ENCODE data around the gene ELANE. TPM values are rescaled to one million over a fixed set of nuclear protein-coding genes. Genes with fewer than 3 reads are reported as not detected.

Gene ELANE
- total RNA-seq, 1 experiment from 2014 or later, result not detected

DNA sequence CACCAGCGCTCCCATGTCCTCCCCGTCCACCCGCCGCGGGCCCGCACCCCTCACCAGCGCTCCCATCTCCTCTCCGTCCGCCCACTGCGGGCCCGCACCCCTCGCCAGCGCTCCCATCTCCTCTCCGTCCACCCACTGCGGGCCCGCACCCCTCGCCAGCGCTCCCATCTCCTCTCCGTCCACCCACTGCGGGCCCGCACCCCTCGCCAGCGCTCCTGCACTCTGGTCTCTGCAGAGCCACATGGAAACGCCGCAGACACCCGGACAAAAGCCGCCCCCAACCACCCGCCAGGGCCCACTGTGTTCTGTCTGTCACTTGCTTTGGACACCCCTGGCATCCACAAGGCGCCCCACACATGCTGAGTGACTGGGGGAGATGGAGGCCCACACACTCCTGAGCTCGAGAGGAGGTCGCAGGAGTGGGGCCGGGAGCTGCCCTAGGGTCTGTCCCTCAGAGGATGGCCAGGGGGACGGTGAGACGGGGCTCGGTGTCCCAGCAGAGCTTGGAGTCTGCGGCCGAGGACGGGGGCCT is 14.7 kb downstream of the ELANE start:
- no TSS peak for BruUV-seq (replicated peaks)
- DNase-seq, result no peak
- POLR2A ChIA-PET, result no interaction called here

DNA sequence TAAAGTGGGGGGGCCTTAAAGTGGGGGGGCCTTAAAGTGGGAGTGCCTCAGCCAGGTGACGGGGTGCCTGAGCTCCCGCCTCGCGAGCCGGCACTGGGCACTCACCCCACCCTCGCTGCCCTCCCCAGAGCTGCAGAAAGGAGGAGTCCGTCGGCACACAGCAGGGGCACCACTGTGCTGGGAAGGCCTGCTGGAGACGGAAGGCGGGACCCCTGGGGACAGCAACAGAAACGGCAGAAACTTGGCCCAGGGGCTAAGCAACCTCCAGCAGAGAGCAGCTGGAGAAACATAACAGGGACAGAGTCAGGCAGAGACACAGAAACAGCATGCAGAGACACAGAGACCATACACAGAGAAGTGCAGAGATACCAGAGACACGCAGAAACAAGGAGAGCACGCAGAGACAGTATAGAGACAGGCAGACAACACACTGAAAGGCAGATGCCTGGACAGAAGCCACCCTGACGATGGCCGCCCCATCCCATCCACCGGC is 15.2 kb downstream of the ELANE start:
- H3K4me1 ChIP-seq, result no peaks in the 10 kb centered on the region; the same call in 1 of the 2 replicates
- TF ChIP-seq, protein P1, sequence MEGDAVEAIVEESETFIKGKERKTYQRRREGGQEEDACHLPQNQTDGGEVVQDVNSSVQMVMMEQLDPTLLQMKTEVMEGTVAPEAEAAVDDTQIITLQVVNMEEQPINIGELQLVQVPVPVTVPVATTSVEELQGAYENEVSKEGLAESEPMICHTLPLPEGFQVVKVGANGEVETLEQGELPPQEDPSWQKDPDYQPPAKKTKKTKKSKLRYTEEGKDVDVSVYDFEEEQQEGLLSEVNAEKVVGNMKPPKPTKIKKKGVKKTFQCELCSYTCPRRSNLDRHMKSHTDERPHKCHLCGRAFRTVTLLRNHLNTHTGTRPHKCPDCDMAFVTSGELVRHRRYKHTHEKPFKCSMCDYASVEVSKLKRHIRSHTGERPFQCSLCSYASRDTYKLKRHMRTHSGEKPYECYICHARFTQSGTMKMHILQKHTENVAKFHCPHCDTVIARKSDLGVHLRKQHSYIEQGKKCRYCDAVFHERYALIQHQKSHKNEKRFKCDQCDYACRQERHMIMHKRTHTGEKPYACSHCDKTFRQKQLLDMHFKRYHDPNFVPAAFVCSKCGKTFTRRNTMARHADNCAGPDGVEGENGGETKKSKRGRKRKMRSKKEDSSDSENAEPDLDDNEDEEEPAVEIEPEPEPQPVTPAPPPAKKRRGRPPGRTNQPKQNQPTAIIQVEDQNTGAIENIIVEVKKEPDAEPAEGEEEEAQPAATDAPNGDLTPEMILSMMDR (IDR thresholded peaks at IDR 0.05; ENCODE audit: insufficient read depth in 1 of 2, low read depth in 1 of 2, low read length in 1 of 2, severe bottlenecking in 1 of 2, unreplicated experiment in 1 of 2), result no peak
- H3K36me3 ChIP-seq (ENCODE audit: control insufficient read depth, insufficient read depth, low read length), result peaks cover 6% of the 10 kb centered on the region
- ChIA-PET CTCF (no interaction called here), POLR2A (no interaction called here)
- no peaks in the 10 kb centered on the region for H3K27me3 ChIP-seq (replicated peaks; ENCODE audit: control insufficient read depth, insufficient read depth, low read length)
- Mint-ChIP-seq H3K27ac (ENCODE audit: unreplicated experiment) (peak overlapping the region; percentile 57), H3K36me3 (ENCODE audit: insufficient read depth, unreplicated experiment) (peaks cover 84% of the 10 kb centered on the region), H3K27me3 (ENCODE audit: insufficient read depth, unreplicated experiment) (no peaks in the 10 kb centered on the region), H3K4me3 (ENCODE audit: unreplicated experiment) (no peak overlapping the region), H3K4me1 (ENCODE audit: low read depth, unreplicated experiment) (no peaks in the 10 kb centered on the region), H3K9me3 (ENCODE audit: unreplicated experiment) (no peaks in the 10 kb centered on the region)
- H3K9me3 ChIP-seq, result no peaks in the 10 kb centered on the region
- no TSS peak for BruUV-seq (replicated peaks)
- DNase-seq, result no peak
- no peak overlapping the region for H3K4me3 ChIP-seq (ENCODE audit: low read depth, low read length)
- intact Hi-C loops (cut with micrococcal nuclease; ENCODE audit: unreplicated experiment), result loop anchor here (10.0 kb wide), 1 partner anchor 93 kb away; no protein-coding TSS in a partner anchor

More for the DNA sequence above, 14.7 kb downstream of the ELANE start:
- CTCF ChIA-PET, result no interaction called here
- Histone ChIP-seq H3K4me3 (ENCODE audit: low read depth, low read length) (no peak overlapping the region), H3K9me3 (no peaks in the 10 kb centered on the region), H3K27me3 (replicated peaks; ENCODE audit: control insufficient read depth, insufficient read depth, low read length) (no peaks in the 10 kb centered on the region), H3K4me1 (no peaks in the 10 kb centered on the region; the same call in 1 of the 2 replicates), H3K36me3 (ENCODE audit: control insufficient read depth, insufficient read depth, low read length) (peaks cover 6% of the 10 kb centered on the region)
- TF ChIP-seq, protein P1 (IDR thresholded peaks at IDR 0.05; ENCODE audit: insufficient read depth in 1 of 2, low read depth in 1 of 2, low read length in 1 of 2, severe bottlenecking in 1 of 2, unreplicated experiment in 1 of 2), result no peak
- Mint-ChIP-seq H3K9me3 (ENCODE audit: unreplicated experiment) (no peaks in the 10 kb centered on the region), H3K4me1 (ENCODE audit: low read depth, unreplicated experiment) (no peaks in the 10 kb centered on the region), H3K27me3 (ENCODE audit: insufficient read depth, unreplicated experiment) (no peaks in the 10 kb centered on the region), H3K36me3 (ENCODE audit: insufficient read depth, unreplicated experiment) (peaks cover 84% of the 10 kb centered on the region), H3K27ac (ENCODE audit: unreplicated experiment) (peak overlapping the region; percentile 57), H3K4me3 (ENCODE audit: unreplicated experiment) (no peak overlapping the region)
- intact Hi-C loops (cut with micrococcal nuclease; ENCODE audit: unreplicated experiment), result loop anchor here (10.0 kb wide), 1 partner anchor 92 kb away; no protein-coding TSS in a partner anchor

- no peaks in the 10 kb centered on the region for H3K9me3 Mint-ChIP-seq (ENCODE audit: unreplicated experiment)
- no peaks in the 10 kb centered on the region for H3K27me3 Mint-ChIP-seq (ENCODE audit: insufficient read depth, unreplicated experiment)
- H3K4me3 ChIP-seq (ENCODE audit: low read depth, low read length), result no peak overlapping the region
- ChIA-PET POLR2A (no interaction called here), CTCF (no interaction called here)
- H3K4me1 Mint-ChIP-seq (ENCODE audit: low read depth, unreplicated experiment), result no peaks in the 10 kb centered on the region
- H3K27ac Mint-ChIP-seq (ENCODE audit: unreplicated experiment), result peak overlapping the region; percentile 57
- no peaks in the 10 kb centered on the region; the same call in 1 of the 2 replicates for H3K4me1 ChIP-seq
- H3K4me3 Mint-ChIP-seq (ENCODE audit: unreplicated experiment), result no peak overlapping the region
- no peak for DNase-seq
- BruUV-seq (replicated peaks), result no TSS peak
- no peaks in the 10 kb centered on the region for H3K9me3 ChIP-seq
- intact Hi-C loops (cut with micrococcal nuclease; ENCODE audit: unreplicated experiment), result loop anchor here (10.0 kb wide), 1 partner anchor 93 kb away; no protein-coding TSS in a partner anchor
- TF ChIP-seq, protein P1 (IDR thresholded peaks at IDR 0.05; ENCODE audit: insufficient read depth in 1 of 2, low read depth in 1 of 2, low read length in 1 of 2, severe bottlenecking in 1 of 2, unreplicated experiment in 1 of 2), result no peak
- H3K36me3 Mint-ChIP-seq (ENCODE audit: insufficient read depth, unreplicated experiment), result peaks cover 85% of the 10 kb centered on the region
- peaks cover 6% of the 10 kb centered on the region for H3K36me3 ChIP-seq (ENCODE audit: control insufficient read depth, insufficient read depth, low read length)
- H3K27me3 ChIP-seq (replicated peaks; ENCODE audit: control insufficient read depth, insufficient read depth, low read length), result no peaks in the 10 kb centered on the region
Measured at GRCh38 chr19:867855-868457, 15.9 kb downstream of the ELANE start.

Measured in Caco-2 (cell line).